Right lobe of liver (tissue), 6 donors: ENCODE data around the gene GTSF1L. TPM values are rescaled to one million over a fixed set of nuclear protein-coding genes. Genes with fewer than 3 reads are reported as not detected.
"Not testable (repeated sequence)": the region's sequence is repeated elsewhere in the genome, so short reads cannot be mapped to it uniquely, and the experiment has no call there.

Source experiments
- ATAC-seq, 4 donors: fragments of 200-7000 bp; cut with Tn5 transposase; one replicate each; pipeline ENCODE4 v1.9.1; 2020; ENCODE audit warnings: mild to moderate bottlenecking in 4 of 4, moderate library complexity in 4 of 4
- DNase-seq, 3 donors: peaks; one replicate each; pipeline ENCODE4 v3.0.0-alpha.2; 2020
- H3K27ac ChIP-seq, 3 donors: fragments of 200-600 bp; one replicate each; pipeline ENCODE4 v1.8.0; 2022
- H3K27me3 ChIP-seq, 2 donors: fragments of 200-600 bp; one replicate each; pipeline ENCODE4 v1.8.0; 2022
- H3K36me3 ChIP-seq, 4 donors: fragments of 200-600 bp; sonication (generic) in 1 of 4; one replicate each; pipeline versions ENCODE4 v1.5.1 to v1.8.0; 2017 to 2022; ENCODE audit warnings: control low read depth in 1 of 4
- H3K4me1 ChIP-seq, 4 donors: fragments of 200-600 bp; sonication (generic) in 1 of 4; one replicate each; pipeline versions ENCODE4 v1.5.1 to v1.8.0; 2017 to 2022; ENCODE audit warnings: control low read depth in 1 of 4
- H3K4me3 ChIP-seq, 3 donors: fragments of 200-600 bp; one replicate each; pipeline ENCODE4 v1.8.0; 2022
- H3K9me3 ChIP-seq, 4 donors: fragments of 200-600 bp; sonication (generic) in 1 of 4; one replicate each; pipeline versions ENCODE4 v1.5.1 to v1.8.0; 2017 to 2022; ENCODE audit warnings: control low read depth in 1 of 4
- POLR2A ChIP-seq: fragments of 450-650 bp; IDR thresholded peaks from one replicate; pipeline ENCODE4 v1.6.1; 2017; ENCODE audit warnings: antibody characterized with exemption, mild to moderate bottlenecking
- WGBS: methylation state at CpG from one replicate; pipeline ENCODE4 v1.1.6; 2018; ENCODE audit warnings: low coverage, low lambda C conversion rate; ENCODE audit not compliant: insufficient coverage; ENCODE audit errors: missing lambda C conversion rate; 5-methylcytosine and 5-hydroxymethylcytosine counted together
- intact Hi-C, 2 donors: fragments of 100-400 bp; cut with DNase I; formaldehyde crosslinking; loops; one replicate each; pipeline versions ENCODE4 v1.11.2 to v1.14.1; 2022
- total RNA-seq, 6 experiments: library from RNA; depleted of rRNA in 2 of 6; stranded (reverse); fragments of >200 nt in 2 of 6; fragmentation: NEBNext Ultra II Directional in 3 of 6; extraction: Animal tissue kit (Norgen Biotek cat#: 25700) in 3 of 6; gene quantifications; one replicate each; pipeline versions ENCODE4 v1.1.0 to v1.2.4, GENCODE V29; 2016 to 2023
- TF ChIP-seq, protein P1 (sequence below), 4 donors: fragments of 200-600 bp in 3 of 4; fragments of 450-650 bp in 1 of 4; IDR thresholded peaks; one replicate each; pipeline versions ENCODE4 v1.5.1 to v1.8.0; 2016 to 2022; ENCODE audit warnings: antibody characterized with exemption in 4 of 4, mild to moderate bottlenecking in 2 of 4
- donor health status: DM: no; HTN: yes; CAD: no.
- donor health status: DM: no; HTN: no; CAD: no.
- donor health status: DM: no; HTN: no; CAD: no.
- donor health status: DM: no; HTN: yes; CAD: no.
- donor health status: DM: no; HTN: yes; CAD: no.

Gene GTSF1L
- total RNA-seq, 6 experiments from 2014 or later, result not detected

- no peaks in the 10 kb centered on the region for H3K4me1 ChIP-seq
- no peaks in the 10 kb centered on the region for H3K36me3 ChIP-seq
- TF ChIP-seq, protein P1, sequence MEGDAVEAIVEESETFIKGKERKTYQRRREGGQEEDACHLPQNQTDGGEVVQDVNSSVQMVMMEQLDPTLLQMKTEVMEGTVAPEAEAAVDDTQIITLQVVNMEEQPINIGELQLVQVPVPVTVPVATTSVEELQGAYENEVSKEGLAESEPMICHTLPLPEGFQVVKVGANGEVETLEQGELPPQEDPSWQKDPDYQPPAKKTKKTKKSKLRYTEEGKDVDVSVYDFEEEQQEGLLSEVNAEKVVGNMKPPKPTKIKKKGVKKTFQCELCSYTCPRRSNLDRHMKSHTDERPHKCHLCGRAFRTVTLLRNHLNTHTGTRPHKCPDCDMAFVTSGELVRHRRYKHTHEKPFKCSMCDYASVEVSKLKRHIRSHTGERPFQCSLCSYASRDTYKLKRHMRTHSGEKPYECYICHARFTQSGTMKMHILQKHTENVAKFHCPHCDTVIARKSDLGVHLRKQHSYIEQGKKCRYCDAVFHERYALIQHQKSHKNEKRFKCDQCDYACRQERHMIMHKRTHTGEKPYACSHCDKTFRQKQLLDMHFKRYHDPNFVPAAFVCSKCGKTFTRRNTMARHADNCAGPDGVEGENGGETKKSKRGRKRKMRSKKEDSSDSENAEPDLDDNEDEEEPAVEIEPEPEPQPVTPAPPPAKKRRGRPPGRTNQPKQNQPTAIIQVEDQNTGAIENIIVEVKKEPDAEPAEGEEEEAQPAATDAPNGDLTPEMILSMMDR (IDR thresholded peaks at IDR 0.05), result no peak
- TF ChIP-seq POLR2A, result no peak
- DNase-seq (no peak), ATAC-seq (peak in 1 of 4 donors; percentile 25)
- intact Hi-C loops, result no loop called here
- no peaks in the 10 kb centered on the region for H3K9me3 ChIP-seq
- H3K27ac ChIP-seq, result no peak overlapping the region
- 47% methylated on average over 3 of the region's 7 CpGs for WGBS
- H3K4me3 ChIP-seq, result no peak overlapping the region
- no peaks in the 10 kb centered on the region for H3K27me3 ChIP-seq
Observed at GRCh38 chr20:43762911-43763310, 36.1 kb upstream of the GTSF1L start.

DNA sequence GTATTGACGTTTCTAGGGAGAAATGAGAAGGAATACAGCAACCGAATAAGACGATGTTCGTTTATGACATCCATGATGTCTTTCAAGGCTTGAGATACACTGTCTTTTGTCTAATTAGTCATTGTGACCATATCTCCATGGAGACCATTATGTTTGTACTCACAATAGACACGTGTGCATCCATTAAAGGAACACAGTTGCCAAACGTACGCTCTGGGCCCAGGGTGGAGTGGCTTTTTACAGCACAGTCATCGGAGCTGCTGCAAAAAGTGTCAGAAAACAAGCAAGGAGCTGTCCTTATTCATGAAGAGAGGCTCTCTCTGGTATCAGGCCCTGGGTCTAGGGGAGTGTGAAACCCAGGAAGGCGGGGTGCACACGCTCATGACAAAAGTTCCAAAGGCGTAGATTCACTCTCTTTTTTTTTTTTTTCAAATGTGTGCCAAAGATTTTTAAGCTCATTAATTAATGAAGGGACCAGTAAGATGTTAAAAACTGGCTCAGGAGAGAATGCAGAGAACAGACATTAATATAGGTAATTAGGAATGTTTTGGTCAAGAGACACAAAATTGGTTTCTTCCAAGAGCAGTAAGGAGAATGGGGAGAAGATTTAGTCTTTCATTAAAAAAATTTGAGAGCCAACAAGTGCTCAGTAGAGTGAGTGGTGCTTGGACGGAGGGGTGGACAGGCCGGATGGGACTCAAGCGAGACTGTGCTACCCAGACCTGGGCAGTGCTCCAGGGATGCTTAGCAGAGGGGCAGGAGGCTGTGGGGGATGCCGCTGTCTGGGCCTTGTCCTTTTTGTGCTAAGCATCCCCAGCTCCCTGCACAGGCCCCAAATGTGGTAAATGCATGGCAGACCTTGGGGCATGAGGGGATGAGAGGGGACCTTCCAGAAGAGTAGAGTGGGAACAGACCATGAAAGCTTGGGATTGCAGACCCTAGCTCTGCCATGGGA, 34.9 kb upstream of the GTSF1L start:
- Histone ChIP-seq H3K4me3 (no peak overlapping the region), H3K27ac (no peak overlapping the region), H3K36me3 (no peaks in the 10 kb centered on the region), H3K9me3 (no peaks in the 10 kb centered on the region), H3K4me1 (no peaks in the 10 kb centered on the region), H3K27me3 (no peaks in the 10 kb centered on the region)
- DNase-seq, result no peak
- ATAC-seq, result no peak
- intact Hi-C loops, result no loop called here
- TF ChIP-seq POLR2A, result no peak
- TF ChIP-seq, protein P1 (IDR thresholded peaks at IDR 0.05), result no peak
- WGBS, result 80% methylated on average over 13 of the region's 15 CpGs

DNA sequence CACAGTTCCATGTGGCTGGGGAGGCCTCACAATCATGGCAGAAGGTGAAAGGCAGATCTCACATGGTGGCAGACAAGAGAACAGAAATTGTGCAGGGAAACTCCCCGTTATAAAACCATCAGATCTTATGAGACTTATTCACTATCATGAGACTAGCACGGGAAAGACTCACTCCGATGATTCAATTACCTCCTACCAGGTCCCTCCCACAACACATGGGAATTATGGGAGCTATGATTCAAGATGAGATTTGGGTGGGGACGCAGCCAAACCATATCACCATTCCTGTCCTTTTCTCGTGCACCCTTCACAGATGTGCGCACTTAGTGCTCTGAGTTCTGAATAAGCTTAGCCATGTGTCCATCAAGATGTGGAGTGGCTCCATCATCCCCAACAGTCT, 31.1 kb upstream of the GTSF1L start:
- intact Hi-C loops, result loop anchor here (5.0 to 10.0 kb wide), 2 partner anchors 77 to 309 kb away; no protein-coding TSS in a partner anchor
- ATAC-seq, H3K27ac ChIP-seq, H3K27me3 ChIP-seq, DNase-seq, H3K4me3 ChIP-seq, H3K9me3 ChIP-seq, H3K4me1 ChIP-seq, H3K36me3 ChIP-seq: not testable (repeated sequence)
- 83% methylated on average over 4 of the region's 6 CpGs for WGBS

- no peak for DNase-seq
- H3K36me3 ChIP-seq, result no peaks in the 10 kb centered on the region
- 62% methylated on average over 8 of the region's 8 CpGs for WGBS
- no peaks in the 10 kb centered on the region for H3K9me3 ChIP-seq
- ATAC-seq, result no peak
- no peak overlapping the region for H3K27ac ChIP-seq
- no peaks in the 10 kb centered on the region for H3K27me3 ChIP-seq
- intact Hi-C loops, result loop anchor here (5.0 to 10.0 kb wide), 2 partner anchors 79 to 311 kb away; no protein-coding TSS in a partner anchor
- TF ChIP-seq POLR2A, result no peak
- TF ChIP-seq, protein P1 (IDR thresholded peaks at IDR 0.05), result no peak
- H3K4me3 ChIP-seq, result no peak overlapping the region
- H3K4me1 ChIP-seq, result no peaks in the 10 kb centered on the region
Observed at GRCh38 chr20:43755851-43756250, 29.0 kb upstream of the GTSF1L start.

DNA sequence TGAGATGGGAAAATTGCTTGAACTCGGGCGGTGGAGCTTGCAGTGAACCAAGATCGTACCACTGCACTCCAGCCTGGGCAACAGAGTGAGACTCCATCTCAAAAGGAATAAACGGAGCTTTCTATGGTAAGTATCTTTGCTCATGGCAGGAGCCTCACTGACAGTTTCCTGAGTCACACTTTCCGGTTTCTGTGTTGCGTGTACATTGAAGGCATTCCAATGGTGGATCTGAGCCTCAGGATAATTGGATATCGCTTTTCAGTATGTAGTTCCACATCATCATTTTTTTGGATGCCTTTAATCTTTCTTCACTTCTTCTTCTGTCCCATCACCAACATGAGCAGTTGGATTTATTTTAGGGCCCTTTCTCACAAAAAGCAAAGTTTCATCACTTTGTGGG, 28.6 kb upstream of the GTSF1L start:
- ATAC-seq (no peak), DNase-seq (no peak)
- Histone ChIP-seq H3K27ac (no peak overlapping the region), H3K4me3 (no peak overlapping the region), H3K27me3 (no peaks in the 10 kb centered on the region), H3K36me3 (no peaks in the 10 kb centered on the region), H3K9me3 (no peaks in the 10 kb centered on the region), H3K4me1 (no peaks in the 10 kb centered on the region)
- intact Hi-C loops, result loop anchor here (5.0 to 10.0 kb wide), 2 partner anchors 79 to 312 kb away; no protein-coding TSS in a partner anchor
- 75% methylated on average over 3 of the region's 7 CpGs for WGBS
- TF ChIP-seq POLR2A, result no peak
- TF ChIP-seq, protein P1 (IDR thresholded peaks at IDR 0.05), result no peak
